Prostate gland (tissue), 2 donors: ENCODE measurements around the gene EXOC6.

Experiments
- POLR2A ChIP-seq: fragments of 450-650 bp; IDR thresholded peaks from one replicate; pipeline ENCODE4 v1.6.1; 2016; ENCODE audit warnings: antibody characterized with exemption, mild to moderate bottlenecking
- POLR2AphosphoS5 ChIP-seq: sonication (generic); formaldehyde crosslinking; IDR thresholded peaks from one replicate; pipeline ENCODE4 v1.6.1; 2017; ENCODE audit warnings: antibody characterized with exemption
- TF ChIP-seq, protein P1 (sequence below), 4 experiments: fragments of 200-600 bp in 2 of 4; fragments of 450-650 bp in 2 of 4; sonication (generic) in 2 of 4; IDR thresholded peaks; 1 replicate in 3 of 4; 2 replicates in 1 of 4; pipeline ENCODE4 v1.5.1; 2016 to 2019; ENCODE audit warnings: antibody characterized with exemption in 4 of 4, mild to moderate bottlenecking in 2 of 4, moderate library complexity in 2 of 4

DNA sequence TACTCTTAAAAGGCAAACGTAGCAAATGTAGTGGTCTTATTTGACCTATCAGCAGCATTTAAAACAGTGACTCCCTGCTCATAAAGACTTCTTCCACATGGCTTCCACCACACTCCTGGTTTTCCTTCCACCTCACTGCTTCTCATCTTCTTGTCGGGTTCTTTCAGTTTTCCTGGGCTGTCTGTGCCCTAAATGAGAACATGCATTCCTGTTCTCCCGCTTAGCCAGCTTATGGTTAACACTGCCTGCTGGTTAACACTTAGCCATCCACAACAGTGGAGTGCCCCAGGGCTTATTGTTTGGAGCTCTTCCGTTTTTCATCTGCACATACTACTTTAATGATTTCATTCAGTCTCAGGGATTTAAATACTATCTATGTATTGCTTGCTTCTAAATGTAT is 34.3 kb upstream of the EXOC6 start:
- TF ChIP-seq, protein P1, sequence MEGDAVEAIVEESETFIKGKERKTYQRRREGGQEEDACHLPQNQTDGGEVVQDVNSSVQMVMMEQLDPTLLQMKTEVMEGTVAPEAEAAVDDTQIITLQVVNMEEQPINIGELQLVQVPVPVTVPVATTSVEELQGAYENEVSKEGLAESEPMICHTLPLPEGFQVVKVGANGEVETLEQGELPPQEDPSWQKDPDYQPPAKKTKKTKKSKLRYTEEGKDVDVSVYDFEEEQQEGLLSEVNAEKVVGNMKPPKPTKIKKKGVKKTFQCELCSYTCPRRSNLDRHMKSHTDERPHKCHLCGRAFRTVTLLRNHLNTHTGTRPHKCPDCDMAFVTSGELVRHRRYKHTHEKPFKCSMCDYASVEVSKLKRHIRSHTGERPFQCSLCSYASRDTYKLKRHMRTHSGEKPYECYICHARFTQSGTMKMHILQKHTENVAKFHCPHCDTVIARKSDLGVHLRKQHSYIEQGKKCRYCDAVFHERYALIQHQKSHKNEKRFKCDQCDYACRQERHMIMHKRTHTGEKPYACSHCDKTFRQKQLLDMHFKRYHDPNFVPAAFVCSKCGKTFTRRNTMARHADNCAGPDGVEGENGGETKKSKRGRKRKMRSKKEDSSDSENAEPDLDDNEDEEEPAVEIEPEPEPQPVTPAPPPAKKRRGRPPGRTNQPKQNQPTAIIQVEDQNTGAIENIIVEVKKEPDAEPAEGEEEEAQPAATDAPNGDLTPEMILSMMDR (IDR thresholded peaks at IDR 0.05), result no peak
- no peak for TF ChIP-seq POLR2A
- no peak for TF ChIP-seq POLR2AphosphoS5
